Stimulated activated CD8-positive, alpha-beta memory T cell treated with anti-CD3 and anti-CD28 coated beads, Interleukin-2, amount 100 ng/mL, for 1 hour (primary cell): Measurements from ENCODE around the gene ALDOB.
A peak's percentile ranks its signal among the peaks of the same experiment; 100 is the strongest.

Source experiments
- DNase-seq, 2 donors: peaks; one replicate each; pipeline ENCODE4 v3.0.0-alpha.2; 2020; ENCODE audit warnings: low read depth in 2 of 2

The ALDOB gene

GRCh38 chr9:101427358-101427757, 8.2 kb downstream of the ALDOB start:
- DNase-seq, result no peak

DNA sequence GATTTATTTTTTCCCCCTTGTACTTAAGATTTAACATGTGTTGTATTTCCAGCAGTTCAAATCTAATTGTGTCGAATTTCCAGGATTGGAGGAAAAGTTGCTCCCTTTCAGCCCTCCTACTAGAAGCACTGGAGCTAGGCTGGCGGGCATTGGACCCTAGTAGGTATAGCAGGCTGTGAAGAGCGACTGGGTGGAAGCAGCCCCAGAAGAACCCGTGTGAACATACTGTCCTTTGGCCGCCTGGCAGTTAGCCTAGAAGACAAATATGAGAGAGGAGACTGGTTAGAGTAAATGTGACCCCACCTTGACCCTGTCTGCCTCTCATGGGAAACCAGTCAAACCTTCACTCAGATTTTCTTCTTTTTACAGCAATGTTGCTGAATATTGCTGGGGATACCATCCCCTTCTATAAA, 13.9 kb downstream of the ALDOB start:
- no peak for DNase-seq

DNA sequence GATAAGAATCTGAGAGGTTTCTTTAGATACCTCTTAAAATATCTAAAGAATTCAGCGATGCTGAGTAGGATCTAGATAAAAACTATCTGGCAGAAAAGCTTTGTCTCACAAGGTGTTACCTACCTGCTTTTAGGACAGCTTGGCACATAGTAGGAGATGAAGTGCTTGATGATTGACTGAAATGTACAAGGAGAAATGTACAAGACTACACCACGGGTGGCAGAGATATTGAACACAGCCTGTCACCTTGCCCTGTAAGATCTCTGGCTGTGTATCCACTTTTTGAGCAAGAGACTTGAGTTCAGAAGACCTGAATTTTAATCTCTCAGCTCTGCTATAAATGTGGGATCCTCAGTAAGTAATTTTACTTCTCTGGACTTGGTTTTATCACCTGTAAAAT, 15.7 kb downstream of the ALDOB start:
- DNase-seq, result no peak

DNA sequence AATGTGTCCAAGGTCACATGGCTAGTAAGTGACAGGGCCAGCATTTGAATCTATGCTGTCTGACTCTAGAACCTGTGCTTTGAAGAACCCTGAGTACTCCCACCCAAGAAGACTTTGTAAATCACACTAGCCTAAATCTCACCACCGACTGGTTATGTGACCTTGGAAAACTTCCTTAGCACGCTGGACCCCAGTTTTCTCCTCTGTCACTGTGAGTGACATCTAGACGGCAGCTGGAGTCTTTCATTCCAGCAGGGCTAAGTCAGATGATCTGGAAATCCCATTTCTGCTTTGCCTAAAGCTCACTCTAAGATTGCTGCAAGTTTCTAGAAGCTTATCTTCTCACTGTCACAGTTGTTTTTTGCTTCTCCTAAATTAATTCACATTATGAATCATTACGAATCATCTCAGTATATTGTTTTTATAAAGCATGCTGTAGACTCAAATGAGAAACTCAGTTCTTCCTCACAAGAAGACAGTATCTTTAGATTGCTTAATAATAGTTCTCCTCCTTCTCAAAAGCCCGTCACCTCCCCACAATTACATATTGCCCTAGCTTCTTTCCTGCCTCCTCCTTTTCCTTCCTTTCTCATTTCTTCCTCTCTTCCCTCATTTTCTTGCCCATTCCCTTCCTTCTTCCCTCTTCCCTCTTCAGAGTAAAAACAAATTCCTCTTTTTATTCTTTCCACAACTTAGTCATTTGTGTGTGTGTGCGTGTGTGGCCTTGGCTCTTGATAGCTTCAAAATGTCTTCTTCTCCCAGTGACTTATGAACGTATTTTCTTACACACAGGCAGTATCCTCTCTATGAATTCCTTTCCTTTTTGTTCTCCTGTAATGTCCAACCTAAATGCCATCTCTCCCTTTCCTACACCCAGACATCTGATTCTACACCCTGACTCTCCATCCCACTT, 16.8 kb downstream of the ALDOB start:
- DNase-seq, result no peak

DNA sequence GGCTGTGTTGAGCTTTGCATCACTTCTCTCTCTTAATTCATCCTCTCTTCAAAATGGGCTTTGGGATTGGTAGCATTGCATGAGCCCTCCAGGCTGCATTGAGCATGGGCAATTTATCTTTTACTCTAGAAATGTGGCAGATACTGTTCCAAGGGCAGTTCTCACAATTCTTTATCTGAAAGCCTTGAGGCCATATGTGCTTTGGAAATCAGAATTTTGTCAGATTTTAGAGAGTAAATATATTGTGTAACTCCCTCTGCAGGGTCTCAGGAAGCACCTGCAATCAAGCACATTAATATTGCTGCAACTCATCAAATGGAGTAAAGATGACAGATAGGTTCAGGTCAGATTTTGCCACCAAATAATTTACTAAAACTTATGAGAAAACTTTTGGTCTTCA, 17.6 kb downstream of the ALDOB start:
- DNase-seq, result no peak

GRCh38 chr9:101417389-101417788, 18.2 kb downstream of the ALDOB start:
- no peak for DNase-seq

- DNase-seq, result no peak
Observed at GRCh38 chr9:101415578-101415977, 20.0 kb downstream of the ALDOB start.

DNA sequence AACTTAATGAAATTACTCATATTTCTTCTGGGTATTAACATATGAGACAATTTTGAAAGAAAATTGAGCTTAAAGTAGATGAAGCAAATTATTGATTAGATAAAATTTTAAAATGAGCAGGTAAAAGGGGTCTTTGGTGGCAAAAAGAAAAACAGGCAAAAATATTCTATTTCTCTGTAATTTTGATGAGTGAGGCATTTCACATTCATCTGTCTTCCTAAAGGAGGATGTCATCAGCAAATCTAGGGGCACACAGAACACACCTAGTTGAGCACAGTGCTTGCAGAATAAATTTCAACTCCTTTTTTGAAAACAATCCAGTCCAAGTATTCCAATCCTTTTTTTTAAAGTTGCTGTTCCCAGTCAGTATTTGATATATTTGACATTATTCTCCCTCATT, 20.7 kb downstream of the ALDOB start:
- DNase-seq, result no peak

GRCh38 chr9:101409079-101409477, 26.5 kb downstream of the ALDOB start:
- DNase-seq, result no peak

DNA sequence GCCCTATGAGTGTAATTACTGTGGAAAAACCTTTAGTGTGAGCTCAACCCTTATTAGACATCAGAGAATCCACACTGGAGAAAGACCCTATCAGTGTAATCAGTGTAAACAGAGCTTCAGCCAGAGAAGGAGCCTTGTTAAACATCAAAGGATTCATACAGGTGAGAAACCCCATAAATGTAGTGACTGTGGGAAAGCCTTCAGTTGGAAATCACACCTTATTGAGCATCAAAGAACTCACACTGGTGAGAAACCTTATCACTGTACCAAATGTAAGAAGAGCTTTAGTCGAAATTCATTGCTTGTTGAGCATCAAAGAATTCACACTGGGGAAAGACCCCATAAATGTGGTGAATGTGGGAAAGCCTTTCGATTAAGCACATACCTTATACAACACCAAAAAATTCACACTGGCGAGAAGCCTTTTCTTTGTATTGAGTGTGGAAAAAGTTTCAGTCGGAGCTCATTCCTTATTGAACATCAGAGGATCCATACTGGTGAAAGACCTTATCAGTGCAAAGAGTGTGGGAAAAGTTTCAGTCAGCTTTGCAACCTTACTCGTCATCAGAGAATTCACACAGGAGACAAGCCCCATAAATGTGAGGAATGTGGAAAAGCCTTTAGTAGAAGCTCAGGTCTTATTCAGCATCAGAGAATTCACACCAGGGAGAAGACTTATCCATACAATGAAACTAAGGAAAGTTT, 27.0 kb downstream of the ALDOB start:
- DNase-seq, result no peak

GRCh38 chr9:101403516-101404285, 31.9 kb downstream of the ALDOB start:
- DNase-seq, result no peak

DNA sequence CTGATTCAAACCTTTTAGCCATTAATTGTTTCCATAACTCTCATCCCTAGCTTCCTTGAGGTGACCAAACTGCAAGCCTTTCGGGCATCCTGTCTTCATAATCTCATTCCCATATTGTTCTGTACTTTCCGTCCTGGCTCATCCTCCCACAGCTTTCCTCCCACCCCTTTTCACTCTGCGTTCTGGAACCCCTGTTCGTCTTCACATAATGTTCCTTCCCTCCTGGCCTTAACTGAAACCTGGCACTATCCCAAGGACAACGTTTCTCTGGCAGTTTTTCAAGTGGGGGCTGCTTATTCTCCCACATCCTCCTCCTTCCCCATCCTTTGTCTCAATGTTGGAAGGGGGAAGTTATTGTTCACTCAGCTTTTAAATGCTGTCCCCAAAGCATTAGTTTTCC, 35.5 kb downstream of the ALDOB start:
- DNase-seq, result no peak

- DNase-seq, result no peak
Observed at GRCh38 chr9:101399643-101399970, 36.0 kb downstream of the ALDOB start.

- DNase-seq, result peak in 1 of 2 donors; percentile 4
Observed at GRCh38 chr9:101398930-101399642, 36.5 kb downstream of the ALDOB start.

DNA sequence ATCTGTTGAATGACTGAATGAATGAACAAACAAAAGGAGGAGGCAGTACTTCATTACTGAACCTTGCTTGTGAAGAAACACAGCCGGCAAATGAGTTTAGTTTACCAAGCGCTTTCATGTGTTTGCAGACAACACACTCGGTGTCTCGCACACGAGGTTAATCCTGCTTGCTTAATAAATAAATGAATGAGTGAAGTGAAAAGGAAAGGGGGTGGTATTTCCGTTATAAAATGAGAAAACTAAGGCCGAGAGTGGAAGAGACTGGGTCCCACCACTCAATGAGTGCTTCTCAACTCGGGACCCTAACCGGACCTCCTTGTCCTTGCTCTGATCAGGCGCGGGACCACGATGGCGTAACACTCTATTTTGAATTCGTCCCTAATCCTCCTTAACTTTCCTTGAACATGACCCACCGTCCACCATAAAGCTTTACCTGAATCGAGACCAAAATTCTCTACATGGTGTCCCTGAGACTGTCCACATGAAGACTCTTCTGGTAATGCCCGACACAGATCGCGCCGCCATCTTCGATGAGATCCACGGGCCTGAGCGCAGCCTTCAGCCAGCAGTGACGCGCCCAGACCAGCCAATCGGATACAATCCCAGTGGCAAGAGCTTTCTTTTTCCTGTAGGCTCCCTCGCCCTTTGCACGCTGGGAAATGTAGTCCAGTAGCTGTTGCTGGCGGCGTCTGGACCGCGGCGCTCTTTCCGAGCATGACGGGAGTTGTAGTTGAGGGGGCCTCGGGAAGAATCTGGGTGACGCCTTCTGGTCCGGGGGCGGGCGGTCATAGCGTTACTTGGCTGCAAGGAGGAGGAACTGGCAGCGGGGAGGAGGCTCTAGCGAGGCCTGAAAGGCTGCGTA, 37.3 kb downstream of the ALDOB start, which contains the start of the genes MRPL50 and ZNF189:
TSS of gene MRPL50 (minus strand) at position 551 of the 862 bp plus-strand sequence. CDS start at position 525, 26 bp downstream.
TSS of gene ZNF189 (plus strand) at position 784 of the 862 bp plus-strand sequence. CDS start 306 bp downstream, outside the sequence.
- peak; percentile 84 to 89 for DNase-seq

DNA sequence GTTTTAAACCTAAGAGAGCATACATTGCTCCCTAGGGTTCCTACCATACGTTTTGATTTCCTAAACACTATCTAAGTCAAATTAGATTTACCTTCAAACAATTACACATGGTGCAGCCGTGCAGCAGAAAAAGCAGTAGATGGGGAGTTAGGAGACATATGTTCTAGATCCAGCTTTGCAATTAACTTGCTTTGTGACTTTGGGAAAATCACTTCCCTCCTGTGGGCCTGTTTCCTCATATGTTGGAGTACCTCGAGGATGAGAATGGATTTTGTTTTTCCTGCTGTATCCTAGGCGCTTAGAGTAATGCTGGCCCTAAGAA, 37.9 kb downstream of the ALDOB start:
- no peak for DNase-seq

DNA sequence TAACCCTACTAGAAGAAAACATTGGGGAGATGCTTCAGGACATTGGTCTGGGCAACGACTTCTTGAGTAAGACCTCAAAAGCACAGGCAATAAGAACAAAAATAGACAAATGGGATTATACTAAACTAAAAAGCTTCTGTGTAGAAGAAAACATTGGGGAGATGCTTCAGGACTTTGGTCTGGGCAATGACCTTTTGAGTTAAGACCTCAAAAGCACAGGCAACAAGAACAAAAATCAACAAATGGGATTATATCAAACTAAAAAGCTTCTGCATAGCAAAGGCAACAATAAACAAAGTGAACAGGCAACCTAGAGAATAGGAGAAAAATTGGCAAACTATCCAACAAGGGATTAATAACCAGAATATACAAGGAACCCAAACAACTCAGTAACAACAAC, 40.9 kb downstream of the ALDOB start:
- no peak for DNase-seq

DNA sequence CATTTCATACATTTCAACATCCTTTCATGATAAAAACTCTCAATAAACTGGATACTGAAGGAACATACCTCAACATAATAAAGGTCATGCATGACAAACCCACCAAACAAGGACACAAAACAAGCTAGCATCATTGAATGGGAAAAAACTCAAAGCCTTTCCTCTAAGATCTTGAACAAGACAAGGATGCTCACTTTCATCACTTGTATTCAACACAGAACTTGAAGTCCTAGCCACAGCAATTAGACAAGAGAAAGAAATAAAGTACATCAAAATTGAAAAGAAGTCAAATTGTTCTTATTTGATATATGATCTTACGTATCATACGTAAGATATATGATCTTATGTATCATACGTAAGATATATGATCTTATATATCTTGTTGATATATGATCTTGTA, 42.4 kb downstream of the ALDOB start:
- no peak for DNase-seq

GRCh38 chr9:101388507-101388993, 47.0 kb downstream of the ALDOB start:
- no peak for DNase-seq

- no peak for DNase-seq
Observed at GRCh38 chr9:101387871-101388506, 47.6 kb downstream of the ALDOB start.
